Right lung (tissue), 5 donors: Measurements from ENCODE around the gene SEH1L. TPM values are rescaled to one million over a fixed set of nuclear protein-coding genes. Genes with fewer than 3 reads are reported as not detected.
"Not testable (repeated sequence)": the region's sequence is repeated elsewhere in the genome, so short reads cannot be mapped to it uniquely, and the experiment has no call there.

Experiments used
- DNase-seq, 2 donors: peaks; one replicate each; pipeline ENCODE4 v3.0.0-alpha.2; 2013
- polyA plus RNA-seq, 5 donors: library from polyadenylated mRNA; unstranded; fragments of 120-200 nt; gene quantifications; one replicate each; pipeline versions ENCODE4 v1.2.1 to v1.2.3, GENCODE V29; 2013; ENCODE audit warnings: inconsistent platforms in 1 of 5, low replicate concordance in 1 of 5; ENCODE audit not compliant: insufficient read length in 5 of 5, insufficient read depth in 1 of 5

SEH1L gene
- polyA plus RNA-seq, 5 donors = 27.5 to 36.3 (median 30.8) TPM

DNA sequence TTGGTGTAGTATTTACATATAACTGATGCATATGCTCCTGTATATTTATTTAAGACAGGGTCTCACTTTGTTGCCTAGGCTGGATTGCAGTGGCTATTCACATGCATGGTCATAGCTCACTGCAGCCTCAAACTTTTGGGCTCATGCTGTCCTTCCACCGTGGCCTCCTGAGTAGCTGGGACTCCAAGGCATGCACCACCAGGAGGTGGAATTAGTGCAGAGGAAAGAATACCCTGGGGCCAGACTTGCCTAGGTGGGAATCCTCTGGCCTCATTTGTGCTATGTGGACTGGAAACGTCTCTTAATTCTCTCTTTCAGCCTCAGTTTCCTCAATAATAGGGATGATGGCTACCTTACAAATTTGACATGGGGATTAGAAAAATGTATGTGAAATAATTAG lies 45.6 kb downstream of the SEH1L start:
- no peak for DNase-seq

- no peak for DNase-seq
These were observed 47.6 kb downstream of the SEH1L start for GRCh38 chr18:12995424-12995823.

DNA sequence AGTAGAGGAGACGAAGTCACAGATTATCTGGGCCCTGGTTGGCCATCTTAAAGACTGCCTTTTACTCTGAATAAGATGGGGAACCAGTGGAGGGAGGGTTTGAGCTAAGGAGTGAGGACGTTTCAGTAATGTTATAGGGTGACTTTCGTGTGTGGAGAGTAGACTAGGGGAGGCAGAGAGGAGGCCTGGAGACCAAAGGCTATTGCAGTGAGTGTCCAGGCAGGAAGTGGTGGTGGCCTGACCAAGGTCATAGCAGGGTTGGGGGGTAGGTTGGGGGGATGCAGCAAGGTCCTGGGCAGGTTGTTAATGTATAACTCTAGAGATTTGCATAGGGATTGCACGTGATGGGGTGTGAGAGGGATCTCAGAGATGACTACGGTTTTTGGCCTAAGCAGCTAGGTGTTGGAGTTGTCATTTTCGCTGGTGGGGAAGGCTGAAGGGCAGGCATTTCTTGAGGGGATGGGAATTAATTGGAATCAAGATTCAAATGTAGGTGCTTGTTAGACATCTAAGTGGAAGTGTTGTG lies 48.2 kb downstream of the SEH1L start:
- DNase-seq = no peak

DNA sequence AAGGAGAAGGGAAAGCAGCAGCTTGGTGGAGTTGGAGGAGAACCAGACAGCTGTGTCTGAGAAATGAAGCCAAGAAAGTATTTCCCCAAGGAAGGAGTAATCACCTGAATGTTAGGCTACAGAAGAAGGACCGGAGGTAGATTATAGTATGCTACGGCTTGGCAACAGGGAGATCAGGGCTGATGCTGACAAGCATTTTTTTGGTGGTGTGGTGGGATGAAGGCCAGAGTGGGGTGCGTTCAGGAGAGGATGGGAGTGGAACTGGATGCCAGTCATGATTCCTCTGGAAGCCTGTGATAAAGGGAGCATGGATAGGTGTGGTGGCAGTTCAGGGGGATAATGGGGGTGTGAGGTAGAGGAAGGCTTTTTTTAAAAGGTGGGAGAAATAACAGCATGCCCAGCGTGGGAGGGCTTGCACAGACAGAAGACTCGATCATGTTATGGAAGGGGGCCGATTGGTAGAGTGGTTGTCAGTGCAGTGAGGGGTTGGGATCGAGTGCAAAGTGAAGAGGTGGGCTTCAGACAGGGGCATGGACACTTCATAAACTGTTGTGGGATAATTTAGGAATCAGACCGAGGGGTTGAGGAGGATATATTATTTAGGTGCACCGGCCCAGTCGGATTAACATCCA lies 49.0 kb downstream of the SEH1L start:
- DNase-seq = no peak

- not testable (repeated sequence) for DNase-seq
These were observed 49.5 kb downstream of the SEH1L start for GRCh38 chr18:12997330-12997729.

DNA sequence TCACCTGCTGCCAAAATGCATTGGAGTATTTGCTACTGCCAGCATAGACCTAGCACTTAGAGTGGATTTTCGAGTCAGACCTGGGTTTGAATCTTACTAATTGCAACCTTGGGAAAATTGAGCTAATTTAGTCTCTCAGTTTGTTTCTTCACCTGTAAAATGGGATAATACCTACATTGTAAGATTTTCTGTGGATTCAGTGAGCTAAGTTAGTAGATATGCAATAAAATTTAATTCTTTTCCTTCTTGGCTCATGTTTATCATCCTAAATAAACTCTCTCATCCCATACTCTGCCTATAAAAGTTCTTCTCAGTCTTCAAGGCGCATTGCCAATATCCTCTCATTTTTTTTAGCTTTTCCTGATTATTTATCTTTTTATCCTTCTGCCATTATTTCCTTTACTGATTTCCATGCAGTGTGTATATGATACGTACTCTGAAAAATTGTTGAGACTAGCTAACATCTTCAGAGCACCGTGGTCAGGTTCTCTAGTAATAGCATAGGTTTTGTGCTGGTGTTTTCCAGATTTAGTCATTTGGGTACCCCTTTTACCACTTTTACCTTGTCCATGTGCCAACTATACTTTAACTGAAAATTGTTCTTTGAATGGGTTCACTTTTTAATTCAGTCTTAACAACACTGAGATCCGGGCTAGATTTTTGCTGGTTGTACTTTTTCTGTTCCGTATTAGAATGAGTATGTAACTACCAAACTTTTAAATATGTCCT lies 50.7 kb downstream of the SEH1L start:
- DNase-seq = no peak

- DNase-seq = no peak
These were observed 55.7 kb downstream of the SEH1L start for GRCh38 chr18:13003466-13003896.

DNA sequence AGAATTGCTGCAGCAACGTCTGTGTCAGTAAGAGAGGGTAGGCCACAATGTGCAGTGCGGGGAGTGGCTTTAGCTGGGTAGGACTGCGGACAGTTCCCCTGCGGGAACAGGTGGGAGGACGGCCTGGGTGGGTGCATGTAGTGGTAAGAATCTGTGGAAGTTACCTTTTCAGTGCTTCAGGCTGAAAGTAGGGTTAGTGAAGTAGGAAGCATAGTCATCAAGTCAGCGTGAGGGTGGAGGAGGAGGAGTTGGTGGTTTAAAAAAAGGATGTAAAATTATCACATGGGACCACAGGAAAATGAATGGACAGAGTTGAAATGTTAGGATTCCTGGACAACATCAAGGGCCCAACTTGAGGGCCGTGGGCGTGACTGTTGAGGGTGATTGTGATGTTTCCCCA lies 56.6 kb downstream of the SEH1L start:
- DNase-seq = no peak

- no peak for DNase-seq
These were observed 57.5 kb downstream of the SEH1L start for GRCh38 chr18:13005289-13005688.

- no peak for DNase-seq
These were observed 58.9 kb downstream of the SEH1L start for GRCh38 chr18:13006531-13007247.

DNA sequence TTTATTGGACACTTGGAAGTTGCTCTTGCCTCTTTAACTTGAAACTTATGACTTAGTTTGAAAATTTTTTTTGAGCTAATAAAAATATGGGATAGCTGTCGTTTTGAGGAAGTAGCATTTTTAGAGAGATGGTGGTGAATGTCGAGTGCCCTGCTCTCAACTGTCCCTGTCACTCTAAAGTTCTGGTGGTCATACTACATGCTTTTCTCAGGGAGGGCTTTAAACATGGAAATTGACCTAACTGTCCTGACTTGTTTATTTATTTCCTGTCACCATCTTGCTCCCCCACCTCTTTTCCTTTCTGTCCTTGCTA lies 59.4 kb downstream of the SEH1L start:
- no peak for DNase-seq

GRCh38 chr18:13011719-13012118 lies 63.9 kb downstream of the SEH1L start:
- no peak for DNase-seq

GRCh38 chr18:13014232-13014631 lies 66.4 kb downstream of the SEH1L start:
- no peak for DNase-seq

GRCh38 chr18:13014818-13015217 lies 67.0 kb downstream of the SEH1L start:
- DNase-seq = no peak

GRCh38 chr18:13017247-13017875 lies 69.5 kb downstream of the SEH1L start:
- DNase-seq = no peak

DNA sequence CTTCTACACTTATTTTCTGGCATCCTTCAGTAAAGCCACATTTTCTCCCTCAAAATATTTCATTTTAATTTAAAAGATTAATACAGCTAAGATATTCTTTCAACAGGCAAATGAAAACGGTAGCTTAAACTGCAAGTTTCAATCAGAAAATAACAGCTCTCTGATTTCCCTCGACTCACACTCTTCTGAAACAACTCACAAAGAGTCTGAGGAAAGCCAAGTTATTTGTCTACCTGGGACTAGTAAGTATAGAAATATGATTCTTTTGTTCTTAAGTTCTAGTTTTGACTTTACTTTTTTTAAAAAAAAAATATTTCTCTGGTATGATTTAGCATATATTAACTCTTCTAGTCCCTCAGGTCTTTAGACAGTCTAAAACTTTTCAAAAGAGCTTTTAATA lies 70.6 kb downstream of the SEH1L start:
- no peak for DNase-seq

DNA sequence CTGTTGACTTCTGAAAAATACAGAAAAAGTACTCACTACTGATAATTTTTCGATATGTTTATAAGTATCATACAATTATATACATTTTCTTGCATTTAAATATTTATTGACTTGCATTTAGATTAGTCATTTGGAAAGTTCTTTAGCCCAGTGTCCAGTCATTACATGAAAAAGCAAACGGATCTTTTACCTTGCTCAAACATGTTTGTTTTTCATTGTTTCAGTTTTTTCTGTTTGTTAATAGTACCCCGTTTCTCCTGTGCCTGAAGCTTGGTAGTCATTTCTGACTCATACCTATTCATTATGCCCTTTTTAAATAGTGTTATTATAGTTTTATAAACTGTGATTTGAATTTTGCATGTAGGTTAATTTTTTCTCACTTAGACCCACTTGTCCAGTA lies 71.5 kb downstream of the SEH1L start:
- DNase-seq = no peak

- DNase-seq = no peak
These were observed 74.8 kb downstream of the SEH1L start for GRCh38 chr18:13022644-13023043.

- no peak for DNase-seq
These were observed 77.4 kb downstream of the SEH1L start for GRCh38 chr18:13025233-13025632.

DNA sequence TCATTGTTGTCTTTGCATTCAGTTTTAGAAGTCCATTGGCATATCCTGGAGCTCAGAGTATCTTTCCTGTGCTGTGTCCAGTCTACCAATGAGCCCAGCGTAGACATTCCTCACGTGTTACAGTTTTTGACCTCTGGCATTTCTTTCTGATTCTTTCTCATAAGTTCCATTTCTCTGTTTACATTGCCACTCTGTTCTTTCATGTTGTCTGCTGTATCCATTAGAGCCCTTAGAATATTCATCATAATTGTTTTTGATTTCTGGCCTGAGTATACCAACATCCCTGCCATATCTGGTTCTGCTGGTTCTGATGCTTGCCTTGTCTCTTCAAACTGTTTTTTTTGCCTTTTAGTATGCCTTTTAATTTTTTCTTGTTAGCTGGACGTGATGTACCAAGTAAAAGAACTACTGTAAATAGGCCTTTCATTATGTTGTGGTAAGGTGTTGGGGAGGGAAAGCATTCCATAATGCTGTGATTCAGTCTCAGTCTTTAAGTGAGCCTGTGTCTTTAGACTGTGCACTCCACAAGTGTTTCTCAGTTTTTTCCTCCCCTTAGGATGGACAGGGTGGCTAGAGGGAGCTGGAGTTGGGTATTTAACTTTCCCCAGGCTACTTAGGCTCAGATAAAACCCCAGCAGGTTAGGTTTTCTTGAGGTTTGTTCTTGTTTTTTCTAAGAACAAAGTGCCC lies 78.9 kb downstream of the SEH1L start:
- no peak for DNase-seq

DNA sequence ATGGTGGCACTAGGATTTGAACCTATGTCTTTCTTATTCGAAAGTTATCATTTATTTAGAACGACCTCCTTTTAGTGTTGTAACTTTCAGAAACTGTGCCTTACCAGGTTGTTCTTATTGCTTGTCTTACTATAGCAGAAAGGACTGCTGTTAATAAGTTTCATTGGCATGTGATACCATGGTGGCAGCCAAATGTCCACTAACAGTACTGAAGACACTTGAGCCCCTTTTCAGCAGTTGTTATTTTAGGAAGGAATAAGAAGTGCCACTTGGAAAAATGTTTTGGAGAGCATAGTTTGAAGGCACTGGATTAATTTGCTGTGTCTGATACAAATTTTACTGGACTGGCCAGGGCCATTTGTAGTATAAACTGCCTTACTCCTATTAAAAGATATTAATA lies 81.1 kb downstream of the SEH1L start:
- no peak for DNase-seq

- DNase-seq = no peak
These were observed 84.4 kb downstream of the SEH1L start for GRCh38 chr18:13032173-13032572.
